Measurements from ENCODE around the gene SSBP2.

GRCh38 chr5:81525690-81526089 is 225.2 kb downstream of the SSBP2 start:
- TF ChIP-seq POLR2A (IDR thresholded peaks at IDR 0.05) (no peak), CTCF (IDR thresholded peaks at IDR 0.05) (no peak)

Data from esophagus squamous epithelium (tissue), 4 donors.